Gastrocnemius medialis (tissue), 4 donors: ENCODE results near the gene EPHA4. TPM values are rescaled to one million over a fixed set of nuclear protein-coding genes. Genes with fewer than 3 reads are reported as not detected.

Source experiments
- ATAC-seq, 2 donors: fragments of 150-250 bp; one replicate each; pipeline ENCODE4 v1.9.1; 2016
- DNase-seq, 2 donors: peaks; one replicate each; pipeline ENCODE4 v3.0.0-alpha.2; 2019
- H3K27ac ChIP-seq, 4 donors: fragments of 200-600 bp; sonication (generic); 1 replicate in 1 of 4; 2 replicates in 3 of 4; pipeline ENCODE4 v1.5.1; 2016 to 2018; ENCODE audit warnings: mild to moderate bottlenecking in 2 of 4, moderate library complexity in 1 of 4
- H3K27me3 ChIP-seq, 3 donors: fragments of 200-600 bp; sonication (generic) in 2 of 3; 1 replicate in 1 of 3; 2 replicates in 2 of 3; pipeline versions ENCODE4 v1.5.1 to v1.6.0; 2016 to 2019; ENCODE audit warnings: mild to moderate bottlenecking in 1 of 3, moderate library complexity in 1 of 3
- H3K36me3 ChIP-seq, 2 donors: fragments of 200-600 bp; sonication (generic) in 1 of 2; one replicate each; pipeline ENCODE4 v1.5.1; 2017 to 2018
- H3K4me1 ChIP-seq, 2 donors: fragments of 200-600 bp; sonication (generic) in 1 of 2; one replicate each; pipeline ENCODE4 v1.5.1; 2016 to 2017; ENCODE audit warnings: mild to moderate bottlenecking in 2 of 2
- H3K4me3 ChIP-seq, 4 donors: fragments of 200-600 bp; sonication (generic) in 3 of 4; 1 replicate in 1 of 4; 2 replicates in 3 of 4; pipeline ENCODE4 v1.5.1; 2016 to 2019; ENCODE audit warnings: mild to moderate bottlenecking in 2 of 4
- H3K9me3 ChIP-seq, 3 donors: fragments of 200-600 bp; sonication (generic) in 2 of 3; 1 replicate in 1 of 3; 2 replicates in 2 of 3; pipeline ENCODE4 v1.5.1; 2016 to 2019
- POLR2A ChIP-seq, 2 donors: fragments of 450-650 bp; IDR thresholded peaks; one replicate each; pipeline ENCODE4 v1.6.1; 2017; ENCODE audit warnings: antibody characterized with exemption in 2 of 2, mild to moderate bottlenecking in 2 of 2, moderate library complexity in 2 of 2
- in situ Hi-C, 4 donors: fragments of 200-750 bp; cut with MboI; loops; one replicate each; pipeline versions ENCODE4 v1.15.0 to v1.8.0; 2017; ENCODE audit warnings: low sequenced_read_pairs in 4 of 4
- intact Hi-C: fragments of 100-400 bp; cut with DNase I; formaldehyde crosslinking; loops from one replicate; pipeline ENCODE4 v1.15.1; 2023; ENCODE audit warnings: low total_unique reads
- total RNA-seq, 4 donors: library from RNA; depleted of rRNA; stranded (reverse); fragments of >200 nt; gene quantifications; one replicate each; pipeline versions ENCODE4 v1.1.0 to v1.2.3, GENCODE V29; 2016
- TF ChIP-seq, protein P1 (sequence below), 5 experiments: fragments of 450-650 bp in 3 of 5; fragments of 200-600 bp in 2 of 5; sonication (generic) in 2 of 5; IDR thresholded peaks in 4 of 5; conservative IDR thresholded peaks in 1 of 5; 1 replicate in 4 of 5; 2 replicates in 1 of 5; pipeline ENCODE4 v1.5.1; 2016 to 2019; ENCODE audit warnings: antibody characterized with exemption in 5 of 5, mild to moderate bottlenecking in 3 of 5, moderate library complexity in 3 of 5

EPHA4 gene
- total RNA-seq, 4 donors from 2014 or later, result 6.3 to 18.8 (median 13.0) TPM

DNA sequence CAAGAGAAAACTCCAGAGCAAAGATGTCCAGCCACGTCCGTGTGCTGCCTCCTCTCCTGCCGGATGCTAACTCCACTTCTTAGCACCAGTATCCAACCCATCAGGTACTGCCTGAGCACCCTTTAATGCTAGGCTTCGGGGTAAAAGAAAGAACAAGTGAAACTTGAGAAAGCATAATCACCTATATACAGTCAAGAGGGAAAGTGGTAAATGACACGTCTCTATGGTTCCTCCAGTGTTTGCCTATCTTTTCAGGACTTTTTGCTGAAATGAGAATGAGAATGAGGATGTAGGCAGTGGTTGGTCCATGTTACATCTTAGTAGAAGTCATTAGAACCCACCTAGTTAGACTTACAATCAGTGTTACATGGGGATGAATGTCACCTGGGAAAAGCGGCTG, 47.9 kb downstream of the EPHA4 start:
- Histone ChIP-seq H3K4me3 (no peak overlapping the region), H3K4me1 (peaks cover 14 to 26% of the 10 kb centered on the region in 2 donors), H3K27me3 (no peaks in the 10 kb centered on the region), H3K36me3 (no peaks in the 10 kb centered on the region), H3K27ac (no peak overlapping the region), H3K9me3 (no peaks in the 10 kb centered on the region)
- in situ Hi-C loops, result no loop called here
- no peak for DNase-seq
- TF ChIP-seq, protein P1, sequence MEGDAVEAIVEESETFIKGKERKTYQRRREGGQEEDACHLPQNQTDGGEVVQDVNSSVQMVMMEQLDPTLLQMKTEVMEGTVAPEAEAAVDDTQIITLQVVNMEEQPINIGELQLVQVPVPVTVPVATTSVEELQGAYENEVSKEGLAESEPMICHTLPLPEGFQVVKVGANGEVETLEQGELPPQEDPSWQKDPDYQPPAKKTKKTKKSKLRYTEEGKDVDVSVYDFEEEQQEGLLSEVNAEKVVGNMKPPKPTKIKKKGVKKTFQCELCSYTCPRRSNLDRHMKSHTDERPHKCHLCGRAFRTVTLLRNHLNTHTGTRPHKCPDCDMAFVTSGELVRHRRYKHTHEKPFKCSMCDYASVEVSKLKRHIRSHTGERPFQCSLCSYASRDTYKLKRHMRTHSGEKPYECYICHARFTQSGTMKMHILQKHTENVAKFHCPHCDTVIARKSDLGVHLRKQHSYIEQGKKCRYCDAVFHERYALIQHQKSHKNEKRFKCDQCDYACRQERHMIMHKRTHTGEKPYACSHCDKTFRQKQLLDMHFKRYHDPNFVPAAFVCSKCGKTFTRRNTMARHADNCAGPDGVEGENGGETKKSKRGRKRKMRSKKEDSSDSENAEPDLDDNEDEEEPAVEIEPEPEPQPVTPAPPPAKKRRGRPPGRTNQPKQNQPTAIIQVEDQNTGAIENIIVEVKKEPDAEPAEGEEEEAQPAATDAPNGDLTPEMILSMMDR (IDR thresholded peaks at IDR 0.05 in 4 of 5, conservative IDR thresholded peaks at IDR 0.05 in 1 of 5), result no peak
- no peak for TF ChIP-seq POLR2A (IDR thresholded peaks at IDR 0.05)
- intact Hi-C loops, result no loop called here
- no peak for ATAC-seq

DNA sequence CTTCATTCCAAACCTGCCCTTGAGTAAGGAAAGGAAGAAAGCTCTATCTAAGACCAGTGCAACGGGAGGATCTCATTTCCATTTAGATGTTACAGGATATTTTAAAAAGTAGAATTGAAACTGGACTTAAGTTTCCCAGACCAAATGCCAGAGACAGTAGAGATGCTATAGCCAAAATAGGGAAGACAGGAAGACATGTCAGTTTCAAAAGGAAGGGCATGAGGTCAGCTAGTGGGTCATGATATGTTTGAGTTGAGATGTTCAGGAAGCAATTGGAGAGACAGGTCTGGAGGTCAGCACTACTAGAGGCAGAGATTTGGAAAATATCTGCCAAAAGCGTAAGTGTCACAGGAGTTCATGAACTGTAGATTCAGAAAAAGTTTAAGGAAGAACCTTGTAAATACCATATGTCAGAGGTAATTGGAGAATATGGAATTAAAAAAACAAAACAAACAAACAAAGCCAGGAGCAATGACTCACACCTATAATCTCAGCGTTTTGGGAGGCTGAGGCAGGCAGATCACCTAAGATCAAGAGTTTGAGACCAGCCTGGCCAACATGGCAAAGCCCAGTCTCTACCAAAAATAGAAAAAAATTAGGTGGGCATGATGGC, 50.8 kb downstream of the EPHA4 start:
- Histone ChIP-seq H3K27ac (no peak overlapping the region), H3K4me3 (no peak overlapping the region), H3K36me3 (no peaks in the 10 kb centered on the region), H3K4me1 (peaks cover 24 to 40% of the 10 kb centered on the region in 2 donors), H3K9me3 (no peaks in the 10 kb centered on the region), H3K27me3 (no peaks in the 10 kb centered on the region)
- TF ChIP-seq, protein P1 (IDR thresholded peaks at IDR 0.05 in 4 of 5, conservative IDR thresholded peaks at IDR 0.05 in 1 of 5), result no peak
- TF ChIP-seq POLR2A (IDR thresholded peaks at IDR 0.05), result no peak
- DNase-seq, result no peak
- in situ Hi-C loops, result no loop called here
- ATAC-seq, result no peak
- intact Hi-C loops, result no loop called here

GRCh38 chr2:221518935-221519625, 53.0 kb downstream of the EPHA4 start:
- ATAC-seq, result no peak
- Histone ChIP-seq H3K36me3 (no peaks in the 10 kb centered on the region), H3K27ac (peak overlapping the region in 1 of 4 donors; percentile 15), H3K4me1 (peaks cover 24 to 40% of the 10 kb centered on the region in 2 donors), H3K27me3 (no peaks in the 10 kb centered on the region), H3K9me3 (no peaks in the 10 kb centered on the region), H3K4me3 (no peak overlapping the region)
- TF ChIP-seq POLR2A (IDR thresholded peaks at IDR 0.05), result no peak
- TF ChIP-seq, protein P1 (IDR thresholded peaks at IDR 0.05 in 4 of 5, conservative IDR thresholded peaks at IDR 0.05 in 1 of 5), result no peak
- in situ Hi-C loops (no loop called here), intact Hi-C loops (no loop called here)
- DNase-seq, result no peak

- intact Hi-C loops, result no loop called here
- in situ Hi-C loops, result no loop called here
- TF ChIP-seq, protein P1 (IDR thresholded peaks at IDR 0.05 in 4 of 5, conservative IDR thresholded peaks at IDR 0.05 in 1 of 5), result no peak
- TF ChIP-seq POLR2A (IDR thresholded peaks at IDR 0.05), result no peak
- peaks cover 24 to 40% of the 10 kb centered on the region in 2 donors for H3K4me1 ChIP-seq
- no peak overlapping the region for H3K4me3 ChIP-seq
- DNase-seq, result no peak
- H3K9me3 ChIP-seq, result no peaks in the 10 kb centered on the region
- ATAC-seq, result peak in 1 of 2 donors; percentile 21
- peak overlapping the region in 1 of 4 donors; percentile 15 for H3K27ac ChIP-seq
- H3K36me3 ChIP-seq, result no peaks in the 10 kb centered on the region
- H3K27me3 ChIP-seq, result no peaks in the 10 kb centered on the region
These were observed 53.7 kb downstream of the EPHA4 start for GRCh38 chr2:221518201-221518934.
